GM12878 (cell line): ENCODE data around the gene SLC4A8. TPM values are rescaled to one million over a fixed set of nuclear protein-coding genes. Genes with fewer than 3 reads are reported as not detected.
A peak's percentile ranks its signal among the peaks of the same experiment; 100 is the strongest.

Experiments used
- ATAC-seq: fragments of 200-7000 bp; cut with Tn5 transposase; 3 replicates; pipeline ENCODE4 v1.9.1; 2020; ENCODE audit warnings: mild to moderate bottlenecking, moderate library complexity
- BruUV-seq: library from RNA; stranded (reverse); fragments of 400-500 nt; replicated peaks from 2 replicates; lab custom pipeline; 2021; lab: Mats Ljungman, UMichigan
- CTCF ChIA-PET: fragments of 300-600 bp; sonication (Branson Sonifier 250); formaldehyde crosslinking; extraction: SDS; loops from one replicate; lab custom pipeline; 2021; ENCODE audit warnings: inconsistent platforms; lab: Yijun Ruan, JAX
- POLR2A ChIA-PET: fragments of 350-600 bp; formaldehyde crosslinking; extraction: SDS; loops from one replicate; lab custom pipeline; 2021; ENCODE audit warnings: inconsistent platforms; lab: Charles Lee
- RAD21 ChIA-PET: fragments of 300-600 bp; sonication (Branson Sonifier 250); formaldehyde crosslinking; loops from one replicate; lab custom pipeline; 2023; ENCODE audit warnings: antibody characterized with exemption; ENCODE audit not compliant: unreplicated experiment; lab: Charles Lee
- SMC1A ChIA-PET: fragments of 300-600 bp; sonication (Branson Sonifier 250); formaldehyde crosslinking; loops from one replicate; lab custom pipeline; 2023; ENCODE audit not compliant: unreplicated experiment, uncharacterized antibody; lab: Charles Lee
- DNase-seq: peaks from one replicate; pipeline ENCODE4 v3.0.0-alpha.2; 2011; ENCODE audit warnings: low read depth, low spot score
- FAIRE-seq: peaks from 3 replicates; lab custom pipeline; 2011; peaks lifted over from hg19 to GRCh38; lab: Jason Lieb, UNC
- H2AFZ ChIP-seq: 2 replicates; pipeline ENCODE4 v1.6.0; 2011; ENCODE audit warnings: low read depth, low read length, control low read depth; ENCODE audit not compliant: control insufficient read depth
- H3K27ac ChIP-seq: 2 replicates; pipeline ENCODE4 v1.5.1; 2011; ENCODE audit warnings: control low read depth; ENCODE audit not compliant: control insufficient read depth, insufficient read depth
- H3K27me3 ChIP-seq, 2 experiments: replicated peaks in 1 of 2; 2 replicates each; pipeline versions ENCODE4 v1.6.0 to v1.6.1; 2011; ENCODE audit warnings: low read length in 1 of 2; ENCODE audit not compliant: control insufficient read depth in 2 of 2, insufficient read depth in 2 of 2
- H3K36me3 ChIP-seq, 2 experiments: 2 replicates each; pipeline ENCODE4 v1.5.1; 2011; ENCODE audit warnings: low read length in 1 of 2; ENCODE audit not compliant: control insufficient read depth in 2 of 2, insufficient read depth in 2 of 2
- H3K4me1 ChIP-seq: 2 replicates; pipeline ENCODE4 v1.6.1; 2011; ENCODE audit warnings: mild to moderate bottlenecking, low read length, moderate library complexity, mixed read lengths; ENCODE audit not compliant: control insufficient read depth, insufficient read depth
- H3K4me2 ChIP-seq: 2 replicates; pipeline ENCODE4 v1.6.0; 2011; ENCODE audit warnings: control low read depth; ENCODE audit not compliant: control insufficient read depth, insufficient read depth
- H3K4me3 ChIP-seq: fragments of 200-600 bp; sonication (generic); 2 replicates; pipeline ENCODE4 v1.5.1; 2016
- H3K79me2 ChIP-seq: 2 replicates; pipeline ENCODE4 v1.6.0; 2011; ENCODE audit warnings: low read length; ENCODE audit not compliant: control insufficient read depth, insufficient read depth
- H3K9ac ChIP-seq: 2 replicates; pipeline ENCODE4 v1.8.0; 2011; ENCODE audit warnings: low read length, control low read depth, mixed read lengths; ENCODE audit not compliant: control insufficient read depth, insufficient read depth
- H3K9me3 ChIP-seq: replicated peaks from 3 replicates; pipeline ENCODE4 v1.5.1; 2011; ENCODE audit warnings: mild to moderate bottlenecking, low read length; ENCODE audit not compliant: control insufficient read depth, insufficient read depth
- H4K20me1 ChIP-seq: 2 replicates; pipeline ENCODE4 v1.6.0; 2011; ENCODE audit not compliant: control insufficient read depth, insufficient read depth
- ATF7 ChIP-seq: fragments of 450-650 bp; IDR thresholded peaks from 2 replicates; pipeline ENCODE4 v1.6.1; 2016; ENCODE audit warnings: low read depth, mild to moderate bottlenecking
- BCL11A ChIP-seq: IDR thresholded peaks from 2 replicates; pipeline ENCODE4 v1.6.1; 2011; ENCODE audit warnings: low read depth, low read length
- BHLHE40 ChIP-seq, 2 experiments: fragments of 450-650 bp in 1 of 2; IDR thresholded peaks; 2 replicates each; pipeline ENCODE4 v1.6.1; 2011 to 2017; ENCODE audit warnings: low read depth in 2 of 2, borderline replicate concordance in 1 of 2, improper control_type of control experiment in 1 of 2, low read length in 1 of 2, mild to moderate bottlenecking in 1 of 2
- DPF2 ChIP-seq: fragments of 450-650 bp; IDR thresholded peaks from 2 replicates; pipeline ENCODE4 v1.6.1; 2017; ENCODE audit warnings: mild to moderate bottlenecking
- EED ChIP-seq: sonication (generic); IDR thresholded peaks from 2 replicates; pipeline ENCODE4 v1.6.1; 2016; ENCODE audit warnings: antibody characterized with exemption, low read depth
- EGR1 ChIP-seq, 2 experiments: IDR thresholded peaks; 1 replicate in 1 of 2; 2 replicates in 1 of 2; pipeline ENCODE4 v1.6.1; 2011 to 2012; ENCODE audit warnings: low read depth in 2 of 2, low read length in 2 of 2, borderline replicate concordance in 1 of 2, mild to moderate bottlenecking in 1 of 2, moderate library complexity in 1 of 2
- EZH2 ChIP-seq: IDR thresholded peaks from 2 replicates; pipeline ENCODE4 v1.6.1; 2012; ENCODE audit warnings: low read depth, mild to moderate bottlenecking, control low read depth, inconsistent platforms, low read length, borderline replicate concordance; ENCODE audit not compliant: control insufficient read depth
- IRF3 ChIP-seq: fragments of 450-650 bp; IDR thresholded peaks from 2 replicates; pipeline ENCODE4 v1.6.1; 2014; ENCODE audit warnings: mild to moderate bottlenecking
- NR2F1 ChIP-seq: fragments of 450-650 bp; conservative IDR thresholded peaks from 2 replicates; pipeline ENCODE4 v1.6.1; 2017; ENCODE audit warnings: mild to moderate bottlenecking
- RAD51 ChIP-seq: fragments of 450-650 bp; IDR thresholded peaks from 2 replicates; pipeline ENCODE4 v1.6.1; 2016; ENCODE audit warnings: moderate library complexity, mild to moderate bottlenecking, inconsistent platforms
- RELA ChIP-seq: fragments of 450-650 bp; IDR thresholded peaks from 2 replicates; pipeline ENCODE4 v1.8.0; 2014; ENCODE audit warnings: borderline replicate concordance; ENCODE audit not compliant: partially characterized antibody
- RUNX3 ChIP-seq: IDR thresholded peaks from 2 replicates; pipeline ENCODE4 v1.6.1; 2012; ENCODE audit warnings: low read length, inconsistent platforms
- SIN3A ChIP-seq: IDR thresholded peaks from 2 replicates; pipeline ENCODE4 v1.6.1; 2012; ENCODE audit warnings: low read depth, low read length, improper control_type of control experiment
- SPI1 ChIP-seq: IDR thresholded peaks from 2 replicates; pipeline ENCODE4 v1.6.1; 2011; ENCODE audit warnings: low read depth, mild to moderate bottlenecking, low read length, moderate library complexity, borderline replicate concordance; ENCODE audit not compliant: insufficient read depth
- SUPT20H ChIP-seq: IDR thresholded peaks from 2 replicates; pipeline ENCODE4 v1.6.1; 2011; ENCODE audit warnings: low read depth, mild to moderate bottlenecking, low read length, moderate library complexity, borderline replicate concordance; ENCODE audit not compliant: control insufficient read depth
- ZNF384 ChIP-seq: IDR thresholded peaks from 2 replicates; pipeline ENCODE4 v1.6.1; 2012; ENCODE audit warnings: low read depth, mild to moderate bottlenecking, low read length, improper control_type of control experiment, borderline replicate concordance
- ZSCAN29 ChIP-seq: fragments of 450-650 bp; IDR thresholded peaks from 2 replicates; pipeline ENCODE4 v1.6.1; 2017; ENCODE audit warnings: mild to moderate bottlenecking, moderate library complexity
- WGBS: methylation state at CpG from one replicate; pipeline ENCODE4 v1.1.6; 2016; ENCODE audit warnings: low lambda C conversion rate; ENCODE audit not compliant: insufficient replicate concordance, insufficient coverage; ENCODE audit errors: missing lambda C conversion rate; 5-methylcytosine and 5-hydroxymethylcytosine counted together
- in situ Hi-C: fragments of 300-500 bp; cut with MboI; formaldehyde crosslinking; loops from 9 replicates; pipeline ENCODE4 v1.14.3; 2018; ENCODE audit warnings: mixed read lengths
- intact Hi-C: fragments of 100-400 bp; cut with micrococcal nuclease; formaldehyde crosslinking; loops from one replicate; pipeline ENCODE4 v1.14.2; 2022; ENCODE audit not compliant: unreplicated experiment
- polyA plus RNA-seq, 11 experiments: library from polyadenylated mRNA; depleted of rRNA in 4 of 11; unstranded in 6 of 11; stranded (reverse) in 5 of 11; fragments of >200 nt; fragmentation: Nextera tagmentation in 4 of 11; fragmentation: Illumina TruSeq in 1 of 11; extraction: Ambion mirVana in 4 of 11; extraction: Trizol in 1 of 11; gene quantifications; 1 replicate in 1 of 11; 2 replicates in 10 of 11; pipeline versions ENCODE4 v1.2.1 to v1.2.3, GENCODE V29; 2011 to 2016; ENCODE audit warnings: inconsistent platforms in 2 of 11, missing spikeins in 2 of 11, low read depth in 1 of 11
- total RNA-seq, 4 experiments: library from RNA; depleted of rRNA in 3 of 4; stranded (reverse); fragments of >200 nt in 3 of 4; fragmentation: Illumina TruSeq in 1 of 4; extraction: Trizol in 1 of 4; gene quantifications; 2 replicates each; pipeline versions ENCODE4 v1.2.1 to v1.2.3, GENCODE V29; 2013 to 2021

SLC4A8 gene
- total and polyA plus RNA-seq, 10 of the 15 experiments (the other 5 are each of a cell fraction or from before 2014, with no cell fraction given) = 1.4 to 7.7 (median 3.7) TPM

GRCh38 chr12:51389302-51389999 lies 35.2 kb upstream of the SLC4A8 start:
- Histone ChIP-seq H3K4me3 (no peak overlapping the region; the same call in 1 of the 2 replicates), H3K9ac (no peak overlapping the region), H3K9me3 (no peaks in the 10 kb centered on the region), H3K79me2 (peaks cover 31% of the 10 kb centered on the region), H4K20me1 (no peaks in the 10 kb centered on the region), H3K27ac (peak overlapping the region; percentile 21; the same call in 1 of the 2 replicates), H2AFZ (no peak overlapping the region), H3K36me3 (no peaks in the 10 kb centered on the region), H3K4me2 (peak overlapping the region; percentile 85), H3K4me1 (peaks cover 37% of the 10 kb centered on the region), H3K27me3 (no peaks in the 10 kb centered on the region)
- WGBS = 26% methylated on average over 2 of the region's 2 CpGs
- no TSS peak for BruUV-seq
- intact Hi-C loops = no loop called here
- ChIA-PET SMC1A (interaction anchor here (0.5 to 2.8 kb wide), 7 partner anchors 11 to 872 kb away, joined by 3 to 11 read pairs (median 5); no protein-coding TSS in a partner anchor), RAD21 (interaction anchor here (0.5 to 4.0 kb wide), 5 partner anchors 20 to 345 kb away, joined by 3 to 19 read pairs (median 4); no protein-coding TSS in a partner anchor), POLR2A (interaction anchor here (0.5 to 5.4 kb wide), 4 partner anchors 15 to 729 kb away, joined by 3 to 28 read pairs (median 4); no protein-coding TSS in a partner anchor), CTCF (interaction anchor here (1.0 to 2.7 kb wide), 5 partner anchors 15 to 142 kb away, joined by 3 to 8 read pairs (median 5); no protein-coding TSS in a partner anchor)
- FAIRE-seq = peak; percentile 35
- in situ Hi-C loops = no loop called here
- ATAC-seq = peak; percentile 43
- TF ChIP-seq ATF7 (peak; percentile 70), RAD51 (peak; percentile 12; the same call in 1 of the 2 replicates), SUPT20H (no peak), BHLHE40 (IDR thresholded peaks at IDR 0.05; ENCODE audit: borderline replicate concordance in 1 of 2, low read depth in 2 of 2, low read length in 1 of 2) (peak in 1 of 2 experiments; percentile 28; a peak in 1 of 4 replicates), EGR1 (IDR thresholded peaks at IDR 0.05; ENCODE audit: borderline replicate concordance in 1 of 2, low read depth in 2 of 2, low read length in 2 of 2) (peak in 1 of 2 experiments; percentile 39; a peak in 1 of 3 replicates), IRF3 (no peak), ZNF384 (no peak), RUNX3 (peak; percentile 50), BCL11A (no peak), DPF2 (0 out of 2 replicates have a peak, but pooled peaks have one; percentile 34), SIN3A (no peak), RELA (no peak), EZH2 (no peak), SPI1 (peak; percentile 75), ZSCAN29 (no peak), NR2F1 (0 out of 2 replicates have a peak, but pooled peaks have one; percentile 8), EED (peak; percentile 27; the same call in 1 of the 2 replicates)
- no peak for DNase-seq
